GM12892 (cell line): ENCODE measurements around the gene ANKRD31.

ENCODE experiments used
- POLR2A ChIP-seq: IDR thresholded peaks from 2 replicates; pipeline ENCODE4 v1.6.1; 2011; ENCODE audit warnings: low read depth, low read length, control low read depth
- POLR2AphosphoS5 ChIP-seq: IDR thresholded peaks from 2 replicates; pipeline ENCODE4 v1.6.1; 2011; ENCODE audit warnings: low read depth, low read length, control low read depth

DNA sequence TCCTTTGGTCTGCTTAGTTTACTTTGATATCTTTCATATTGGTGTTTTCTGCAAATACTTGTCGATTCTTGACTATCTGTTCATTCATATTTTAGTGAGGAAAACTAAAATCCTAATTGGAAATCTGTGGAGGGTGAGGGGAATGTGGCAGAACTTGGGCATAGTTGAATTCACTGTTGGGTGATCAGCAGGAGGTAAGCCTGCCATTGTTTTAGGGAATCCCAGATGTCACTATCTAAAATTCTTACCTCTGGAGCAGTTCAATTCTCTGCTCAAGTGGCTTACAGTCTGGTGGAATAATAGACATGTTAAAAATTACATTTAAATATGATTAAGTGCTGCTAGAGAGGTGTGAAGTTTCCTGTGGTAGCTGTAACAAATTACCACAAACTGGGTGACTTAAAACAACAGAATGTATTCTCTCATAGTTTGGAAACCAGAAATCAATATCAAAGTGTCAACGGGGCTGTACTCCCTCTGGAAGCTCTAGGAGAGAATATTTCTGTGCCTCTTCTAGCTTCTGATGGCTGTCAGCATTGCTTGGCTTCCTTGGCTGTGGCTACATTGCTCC lies 94.0 kb downstream of the ANKRD31 start:
- no peak for TF ChIP-seq POLR2AphosphoS5
- TF ChIP-seq POLR2A = no peak
